HEK293 (cell line): ENCODE results near the gene PGBD5.

Experiments
- CTCF ChIA-PET: fragments of 350-600 bp; formaldehyde crosslinking; extraction: SDS; loops from one replicate; lab custom pipeline; 2021; ENCODE audit warnings: antibody characterized with exemption; lab: Yijun Ruan, JAX
- POLR2A ChIA-PET: fragments of 300-600 bp; formaldehyde crosslinking; extraction: SDS; loops from one replicate; lab custom pipeline; 2020; ENCODE audit warnings: antibody characterized with exemption, inconsistent platforms; lab: Yijun Ruan, JAX
- H3K27ac ChIP-seq: fragments of 200-500 bp; sonication (Bioruptor generic); 2 replicates; pipeline ENCODE4 v1.5.1; 2014; ENCODE audit warnings: low read depth, low read length, control low read depth, inconsistent platforms; ENCODE audit errors: extremely low read depth
- H3K36me3 ChIP-seq, 2 experiments: fragments of 200-500 bp in 1 of 2; sonication (Bioruptor generic) in 1 of 2; 1 replicate in 1 of 2; 2 replicates in 1 of 2; pipeline ENCODE4 v1.5.1; 2014 to 2017; ENCODE audit warnings: inconsistent platforms in 2 of 2, low read length in 2 of 2; ENCODE audit not compliant: control insufficient read depth in 2 of 2, insufficient read depth in 1 of 2
- H3K4me1 ChIP-seq: fragments of 200-500 bp; sonication (Bioruptor generic); 2 replicates; pipeline ENCODE4 v1.5.1; 2014; ENCODE audit warnings: mild to moderate bottlenecking, low read length, inconsistent platforms; ENCODE audit not compliant: control insufficient read depth, insufficient read depth
- H3K4me3 ChIP-seq: 2 replicates; pipeline ENCODE4 v1.5.1; 2011; ENCODE audit warnings: low read depth, mild to moderate bottlenecking, control low read depth, low read length, moderate library complexity
- H3K9me3 ChIP-seq: fragments of 200-500 bp; sonication (Bioruptor generic); 2 replicates; pipeline ENCODE4 v1.5.1; 2014; ENCODE audit warnings: low read depth, low read length, inconsistent platforms; ENCODE audit not compliant: control insufficient read depth, insufficient read depth
- BCL11A ChIP-seq: fragments of 450-650 bp; formaldehyde crosslinking; IDR thresholded peaks from 2 replicates; pipeline ENCODE4 v1.5.1; 2016; ENCODE audit warnings: low read depth, missing biosample characterization, missing genetic modification characterization
- EGR2 ChIP-seq: fragments of 450-650 bp; formaldehyde crosslinking; IDR thresholded peaks from 2 replicates; pipeline ENCODE4 v1.5.1; 2016; ENCODE audit warnings: low read depth, missing biosample characterization, missing genetic modification characterization
- GLI2 ChIP-seq: fragments of 450-650 bp; formaldehyde crosslinking; IDR thresholded peaks from 2 replicates; pipeline ENCODE4; 2017; ENCODE audit warnings: missing biosample characterization, missing genetic modification characterization, low read depth, borderline replicate concordance
- HOXA7 ChIP-seq: sonication (generic); formaldehyde crosslinking; IDR thresholded peaks from 2 replicates; pipeline ENCODE4 v1.8.1; 2022; ENCODE audit warnings: missing genetic modification reagents, borderline replicate concordance
- MYNN ChIP-seq: fragments of 450-650 bp; formaldehyde crosslinking; IDR thresholded peaks from 2 replicates; pipeline ENCODE4 v1.5.1; 2016; ENCODE audit warnings: missing biosample characterization, missing genetic modification characterization, borderline replicate concordance
- PATZ1 ChIP-seq: fragments of 450-650 bp; formaldehyde crosslinking; IDR thresholded peaks from 2 replicates; pipeline ENCODE4 v1.5.1; 2016; ENCODE audit warnings: missing biosample characterization, missing genetic modification characterization
- ZBTB7A ChIP-seq: fragments of 450-650 bp; formaldehyde crosslinking; IDR thresholded peaks from 2 replicates; pipeline ENCODE4 v1.5.1; 2016; ENCODE audit warnings: low read depth, missing biosample characterization, missing genetic modification characterization
- ZFHX2 ChIP-seq: fragments of 450-650 bp; formaldehyde crosslinking; conservative IDR thresholded peaks from 2 replicates; pipeline ENCODE4 v1.5.1; 2016; ENCODE audit warnings: missing biosample characterization, missing genetic modification characterization
- ZFP37 ChIP-seq: fragments of 450-650 bp; formaldehyde crosslinking; IDR thresholded peaks from 2 replicates; pipeline ENCODE4 v1.5.1; 2016; ENCODE audit warnings: missing biosample characterization, missing genetic modification characterization
- ZNF10 ChIP-seq: fragments of 450-650 bp; formaldehyde crosslinking; IDR thresholded peaks from 2 replicates; pipeline ENCODE4 v1.5.1; 2017; ENCODE audit warnings: missing biosample characterization, missing genetic modification characterization
- ZNF138 ChIP-seq: fragments of 450-650 bp; formaldehyde crosslinking; IDR thresholded peaks from 2 replicates; pipeline ENCODE4 v1.5.1; 2016; ENCODE audit warnings: missing biosample characterization, missing genetic modification characterization, borderline replicate concordance
- ZNF18 ChIP-seq: fragments of 450-650 bp; formaldehyde crosslinking; IDR thresholded peaks from 2 replicates; pipeline ENCODE4 v1.5.1; 2016; ENCODE audit warnings: missing biosample characterization, missing genetic modification characterization
- ZNF324 ChIP-seq: fragments of 450-650 bp; formaldehyde crosslinking; IDR thresholded peaks from 2 replicates; pipeline ENCODE4 v1.5.1; 2016; ENCODE audit warnings: missing biosample characterization, missing genetic modification characterization
- ZNF398 ChIP-seq: fragments of 450-650 bp; formaldehyde crosslinking; IDR thresholded peaks from 2 replicates; pipeline ENCODE4 v1.5.1; 2017; ENCODE audit warnings: missing biosample characterization, missing genetic modification characterization
- ZNF433 ChIP-seq: fragments of 450-650 bp; formaldehyde crosslinking; IDR thresholded peaks from 2 replicates; pipeline ENCODE4 v1.5.1; 2016; ENCODE audit warnings: missing biosample characterization, missing genetic modification characterization, low read depth
- ZNF558 ChIP-seq: fragments of 450-650 bp; formaldehyde crosslinking; IDR thresholded peaks from 2 replicates; pipeline ENCODE4 v1.5.1; 2016; ENCODE audit warnings: missing biosample characterization, missing genetic modification characterization
- ZNF664 ChIP-seq: fragments of 450-650 bp; formaldehyde crosslinking; IDR thresholded peaks from 2 replicates; pipeline ENCODE4 v1.5.1; 2016; ENCODE audit warnings: missing biosample characterization, missing genetic modification characterization
- ZNF768 ChIP-seq: fragments of 450-650 bp; formaldehyde crosslinking; IDR thresholded peaks from 2 replicates; pipeline ENCODE4 v1.5.1; 2018; ENCODE audit warnings: missing biosample characterization, mild to moderate bottlenecking, missing genetic modification characterization
- ZXDB ChIP-seq: fragments of 450-650 bp; formaldehyde crosslinking; IDR thresholded peaks from 2 replicates; pipeline ENCODE4 v1.5.1; 2016; ENCODE audit warnings: missing biosample characterization, missing genetic modification characterization

Gene PGBD5

GRCh38 chr1:230377324-230377723 is 48.8 kb downstream of the PGBD5 start (continued):
- TF ChIP-seq HOXA7 (CRISPR knock-in tag) (no peak), ZNF10 (tag by site-specific recombination) (no peak), ZFP37 (tag by site-specific recombination) (no peak)

GRCh38 chr1:230376296-230376695 is 49.8 kb downstream of the PGBD5 start:
- Histone ChIP-seq H3K27ac (no peak overlapping the region), H3K9me3 (no peaks in the 10 kb centered on the region), H3K36me3 (no peaks in the 10 kb centered on the region), H3K4me1 (no peaks in the 10 kb centered on the region), H3K4me3 (no peak overlapping the region)
- ChIA-PET CTCF (no interaction called here), POLR2A (interaction anchor here (0.5 kb wide), 1 partner anchor 66 kb away, joined by 3 read pairs; no protein-coding TSS in a partner anchor)
- TF ChIP-seq ZNF18 (tag by site-specific recombination) (no peak), ZBTB7A (tag by site-specific recombination) (no peak), GLI2 (tag by site-specific recombination) (no peak), ZNF324 (tag by site-specific recombination) (no peak), ZNF138 (tag by site-specific recombination) (no peak), ZNF433 (no peak), PATZ1 (no peak), ZNF664 (tag by site-specific recombination) (no peak), BCL11A (tag by site-specific recombination) (no peak), ZNF768 (tag by site-specific recombination) (no peak), ZXDB (no peak)

- ChIA-PET POLR2A (no interaction called here), CTCF (no interaction called here)
- Histone ChIP-seq H3K36me3 (no peaks in the 10 kb centered on the region), H3K9me3 (no peaks in the 10 kb centered on the region), H3K4me3 (no peak overlapping the region), H3K4me1 (no peaks in the 10 kb centered on the region), H3K27ac (no peak overlapping the region)
- peak; percentile 96 for TF ChIP-seq EGR2 (tag by site-specific recombination)
- TF ChIP-seq ZNF558 (tag by site-specific recombination), result no peak
- peak; percentile 90 for TF ChIP-seq ZFHX2 (tag by site-specific recombination)
These were observed 50.4 kb downstream of the PGBD5 start for GRCh38 chr1:230375780-230376179.

GRCh38 chr1:230375147-230375546 is 51.0 kb downstream of the PGBD5 start:
- no peak overlapping the region for H3K27ac ChIP-seq
- POLR2A ChIA-PET, result no interaction called here
- H3K36me3 ChIP-seq, result no peaks in the 10 kb centered on the region
- H3K4me1 ChIP-seq, result no peaks in the 10 kb centered on the region
- H3K9me3 ChIP-seq, result no peaks in the 10 kb centered on the region
- CTCF ChIA-PET, result no interaction called here
- TF ChIP-seq ZNF398 (tag by site-specific recombination), result peak; percentile 13; the same call in 1 of the 2 replicates
- no peak for TF ChIP-seq MYNN
- H3K4me3 ChIP-seq, result no peak overlapping the region
